Measurements from ENCODE around the gene CKS1B. TPM values are rescaled to one million over a fixed set of nuclear protein-coding genes. Genes with fewer than 3 reads are reported as not detected.

Gene CKS1B
- 10 to 100 TPM; 45.8 to 80.8 (median 62.6) TPM for polyA plus RNA-seq (ENCODE audit: insufficient read length in 10 of 10)
- long read RNA-seq, donor 1, transcript CKS1B-201 (3 exons, 759 nt), result major isoform, 45 of 48 reads
- long read RNA-seq, donor 1, partial matches to known transcripts, result 0 of 48 reads
- long read RNA-seq, donor 1, other reads (novel, unspliced or antisense), result 0 of 48 reads
- long read RNA-seq, donor 2, transcript CKS1B-201 (3 exons, 759 nt), result major isoform, 32 of 34 reads
- long read RNA-seq, donor 2, partial matches to known transcripts, result 0 of 34 reads
- long read RNA-seq, donor 2, other reads (novel, unspliced or antisense), result 0 of 34 reads
- long read RNA-seq, donor 3, result 0 reads
- long read RNA-seq, donor 4, transcript CKS1B-201 (3 exons, 759 nt), result major isoform, 42 of 44 reads
- long read RNA-seq, donor 4, partial matches to known transcripts, result 0 of 44 reads
- long read RNA-seq, donor 4, other reads (novel, unspliced or antisense), result 0 of 44 reads
- long read RNA-seq, donor 5, transcript CKS1B-201 (3 exons, 759 nt), result major isoform, 47 of 50 reads
- long read RNA-seq, donor 5, partial matches to known transcripts, result 0 of 50 reads
- long read RNA-seq, donor 5, other reads (novel, unspliced or antisense), result 0 of 50 reads
- long read RNA-seq, donor 6, transcript CKS1B-201 (3 exons, 759 nt), result major isoform, 49 of 50 reads
- long read RNA-seq, donor 6, partial matches to known transcripts, result 0 of 50 reads
- long read RNA-seq, donor 6, other reads (novel, unspliced or antisense), result 0 of 50 reads
- long read RNA-seq, donor 7, transcript CKS1B-201 (3 exons, 759 nt), result major isoform, 34 of 35 reads
- long read RNA-seq, donor 7, partial matches to known transcripts, result 0 of 35 reads
- long read RNA-seq, donor 7, other reads (novel, unspliced or antisense), result 0 of 35 reads
- long read RNA-seq, donor 8, transcript CKS1B-201 (3 exons, 759 nt), result major isoform, 43 of 45 reads
- long read RNA-seq, donor 8, partial matches to known transcripts, result 0 of 45 reads
- long read RNA-seq, donor 8, other reads (novel, unspliced or antisense), result 0 of 45 reads
- long read RNA-seq, donor 9, partial matches to known transcripts, result 0 of 2 reads
- long read RNA-seq, donor 9, other reads (novel, unspliced or antisense), result 0 of 2 reads

DNA sequence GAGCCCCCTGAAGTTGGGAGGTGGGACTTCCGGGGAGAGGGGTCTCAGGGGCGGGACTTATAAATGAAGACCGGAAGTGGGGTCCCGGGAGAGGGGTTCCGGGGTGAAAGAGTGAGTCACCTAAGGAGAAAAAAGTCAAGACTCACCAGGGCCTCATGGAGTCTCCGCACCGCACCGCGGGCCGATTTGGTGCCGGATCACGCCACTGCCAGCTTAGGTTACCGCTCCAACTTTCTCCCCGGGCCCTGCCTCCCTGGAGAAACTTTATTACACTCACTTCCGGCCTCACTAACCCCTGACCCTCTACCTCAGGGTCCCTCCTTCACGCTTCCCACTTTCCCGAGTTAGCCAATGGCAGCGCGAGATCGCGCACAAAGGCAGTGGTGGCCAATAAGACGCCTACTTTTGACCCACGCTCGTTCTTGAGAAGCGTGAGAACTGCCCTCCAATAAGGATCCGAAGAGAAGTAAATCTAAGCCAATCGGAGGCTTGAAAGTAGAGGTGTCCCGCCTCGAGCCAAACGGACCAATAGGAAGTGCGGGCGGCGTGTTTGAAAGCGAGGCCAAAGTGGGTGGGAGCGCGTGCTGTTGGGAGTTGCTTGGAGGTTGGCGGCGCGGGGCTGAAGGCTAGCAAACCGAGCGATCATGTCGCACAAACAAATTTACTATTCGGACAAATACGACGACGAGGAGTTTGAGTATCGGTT, at the start of gene CKS1B:
Gene CKS1B, plus strand, starts transcription at position 580 of the 706 bp plus-strand sequence. Its CDS starts 65 bp downstream, at position 645.
- peak; percentile 99 to 100 (median 100) for DNase-seq

DNA sequence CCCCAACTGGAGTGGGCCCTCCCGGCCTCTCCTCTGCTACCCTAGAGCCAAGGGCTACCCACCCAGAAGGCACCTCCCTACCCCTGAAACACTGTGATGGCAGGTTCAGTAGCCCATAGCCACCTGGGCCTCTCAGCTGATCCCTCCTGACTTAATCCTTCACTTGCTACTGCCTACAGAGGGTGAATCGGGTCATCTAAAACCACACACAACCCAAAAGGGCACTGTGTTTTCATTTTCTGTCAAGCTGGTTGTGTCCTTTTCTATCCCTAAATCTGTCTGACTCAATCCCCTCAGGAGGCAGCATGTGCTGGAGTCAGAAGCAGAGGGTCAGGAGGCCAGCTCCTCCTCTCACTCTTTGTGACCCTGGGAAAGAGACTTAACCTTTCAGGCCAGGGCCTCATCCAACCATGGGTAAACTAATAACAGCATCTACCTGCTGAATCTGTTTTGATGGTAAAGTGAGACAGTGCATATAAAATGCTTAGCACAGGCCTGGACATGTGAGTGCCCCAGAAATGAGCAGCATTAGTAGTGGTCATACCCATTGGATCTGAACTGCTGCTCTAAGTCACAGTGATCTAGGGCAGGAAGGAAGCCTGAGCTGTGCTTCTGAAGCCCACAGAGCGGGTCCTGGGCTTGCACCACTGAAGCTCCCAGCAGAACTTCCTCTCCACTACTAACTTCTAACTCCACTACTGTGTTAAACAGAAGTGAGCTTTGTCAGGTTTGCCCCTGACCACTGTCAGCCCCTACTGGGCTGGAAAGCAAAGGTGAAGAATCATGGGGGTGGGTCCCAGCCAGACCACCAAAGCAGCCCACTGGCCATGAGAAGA, 48.9 kb upstream of the CKS1B start:
- no peak for DNase-seq

DNA sequence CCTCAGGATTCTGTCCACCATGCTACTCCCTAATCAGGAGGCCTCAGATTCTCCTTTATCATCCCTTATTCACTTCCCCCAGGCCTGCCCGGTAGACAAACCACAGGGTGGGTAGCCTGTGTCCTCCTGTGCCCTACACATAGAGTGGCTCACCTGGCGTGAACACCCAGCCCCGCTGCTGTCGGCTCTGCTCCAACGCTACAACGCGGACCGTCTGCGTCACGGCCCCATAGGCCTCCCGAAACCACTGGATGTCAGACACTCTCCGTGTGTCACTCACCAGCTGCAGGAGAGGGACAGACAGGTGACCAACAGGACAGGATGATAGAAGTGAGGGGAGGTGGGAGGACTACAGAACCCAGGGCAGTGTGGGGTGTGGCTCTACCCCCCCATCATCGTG, 48.3 kb upstream of the CKS1B start:
- no peak for DNase-seq

DNA sequence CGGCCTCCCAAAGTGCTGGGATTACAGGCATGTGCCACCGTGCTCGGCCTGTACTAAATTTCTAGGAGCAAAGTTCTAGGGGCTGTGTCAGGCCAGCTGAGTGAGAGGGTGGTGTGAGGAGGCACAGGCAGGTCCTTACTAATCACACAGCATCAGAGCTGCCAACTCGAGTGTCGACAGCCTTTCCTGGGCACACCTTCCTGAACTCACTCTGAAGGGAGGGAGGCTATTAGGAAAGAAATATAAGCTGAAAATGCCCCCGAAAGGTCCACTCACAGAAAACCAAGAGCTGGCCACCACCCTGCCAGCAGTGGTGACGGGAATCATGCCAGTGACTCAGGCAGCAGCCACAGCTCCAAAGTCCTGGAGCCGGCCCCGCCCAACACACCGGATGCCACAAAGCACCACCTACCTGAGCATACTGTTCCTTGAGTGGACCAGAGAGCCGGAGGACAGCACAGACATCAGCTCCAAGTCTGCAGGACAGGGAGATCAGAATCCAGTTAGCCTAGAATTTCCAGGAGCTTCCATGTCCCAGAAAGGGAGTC, 42.5 kb upstream of the CKS1B start:
- DNase-seq, result no peak

DNA sequence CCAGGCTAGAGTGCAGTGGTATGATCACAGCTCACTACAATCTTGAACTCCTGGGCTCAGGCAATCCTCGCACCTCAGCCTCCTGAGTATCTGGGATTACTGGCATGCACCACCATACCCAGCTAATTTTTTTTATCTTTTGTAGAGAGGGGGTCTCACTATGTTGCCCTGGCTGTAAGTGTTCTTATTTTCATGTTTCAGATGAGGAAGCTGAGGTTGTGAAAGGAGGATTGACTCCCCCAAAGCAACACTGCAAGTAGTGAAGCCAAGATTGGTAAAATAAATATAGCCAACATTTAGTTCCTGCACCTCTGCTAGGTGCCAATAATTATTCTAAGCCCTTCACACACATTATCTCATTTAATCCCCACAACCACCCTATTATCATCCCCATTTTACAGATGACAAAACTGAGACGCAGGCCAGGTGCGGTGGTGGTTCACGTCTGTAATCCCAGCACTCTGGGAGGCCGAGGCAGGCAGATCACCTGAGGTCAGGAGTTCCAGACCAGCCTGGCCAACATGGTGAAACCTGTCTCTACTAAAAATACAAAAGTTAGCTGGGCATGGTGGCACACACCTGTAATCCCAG, 40.0 kb upstream of the CKS1B start:
- DNase-seq, result no peak

DNA sequence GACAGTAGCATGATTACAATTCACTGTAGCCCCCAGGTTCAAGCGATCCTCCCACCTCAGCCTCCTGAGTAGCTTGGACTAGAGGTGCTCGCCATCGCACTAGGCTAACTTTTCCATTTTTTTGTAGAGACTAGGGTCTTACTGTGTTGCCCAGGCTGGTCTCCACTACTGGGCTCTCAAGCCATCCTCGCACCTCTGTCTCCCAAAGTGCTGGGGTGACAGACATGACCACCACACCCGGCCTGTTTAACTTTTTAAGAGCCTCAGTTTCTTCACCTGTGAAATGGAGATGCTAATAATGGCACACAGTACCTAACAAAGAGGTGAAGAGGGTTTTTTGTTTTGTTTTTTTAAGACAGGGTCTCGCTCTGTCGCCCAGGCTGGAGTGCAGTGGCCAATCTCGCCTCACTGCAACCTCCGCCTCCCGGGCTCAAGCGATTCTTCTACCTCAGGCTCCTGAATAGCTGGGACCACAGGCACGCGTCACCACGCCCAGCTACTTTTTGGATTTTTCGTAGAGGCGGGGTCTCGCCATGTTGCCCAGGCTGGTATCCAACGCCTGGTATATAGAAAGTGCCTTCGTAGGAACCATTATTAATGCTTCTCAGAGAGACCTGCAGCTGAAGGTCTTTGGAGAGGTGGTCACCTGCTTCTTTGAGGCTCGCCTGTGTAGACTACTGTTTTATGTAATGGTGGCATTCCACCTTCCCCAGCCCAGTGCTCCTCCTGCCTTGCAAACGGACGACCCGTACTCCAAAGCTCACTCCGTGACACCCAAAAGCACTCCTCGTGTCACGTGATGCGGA, 38.5 kb upstream of the CKS1B start:
- DNase-seq, result no peak

DNA sequence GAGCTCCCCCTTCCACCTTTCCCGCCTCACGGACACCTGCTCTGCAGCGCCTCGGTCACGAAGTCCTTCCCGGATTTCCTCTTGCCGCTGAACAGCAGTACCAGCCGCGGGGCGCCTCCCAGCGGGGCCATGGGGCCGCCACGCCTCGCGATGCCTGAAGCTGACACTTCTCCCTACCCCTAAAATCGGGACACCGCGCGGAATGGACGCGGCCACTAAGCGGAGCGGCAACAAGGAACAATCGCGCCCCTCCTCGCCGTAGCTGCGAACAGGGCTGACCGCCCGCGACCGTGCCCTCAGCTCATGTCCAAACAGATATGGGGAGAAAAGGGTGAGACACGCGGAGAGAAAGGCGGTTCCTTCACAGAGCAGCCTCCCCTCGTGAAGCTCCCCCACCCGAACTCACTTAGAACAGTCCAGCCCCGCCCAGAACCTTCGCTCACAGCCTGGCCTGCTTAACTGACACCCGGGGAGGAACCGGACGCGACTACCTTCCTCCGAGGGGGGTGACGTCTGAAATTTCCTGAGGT, 37.9 kb upstream of the CKS1B start, which contains the start of gene PMVK:
Gene PMVK, minus strand, starts transcription at position 165 of the 530 bp plus-strand sequence. Its CDS starts 34 bp downstream, at position 131.
- peak; percentile 96 to 99 (median 97) for DNase-seq

DNA sequence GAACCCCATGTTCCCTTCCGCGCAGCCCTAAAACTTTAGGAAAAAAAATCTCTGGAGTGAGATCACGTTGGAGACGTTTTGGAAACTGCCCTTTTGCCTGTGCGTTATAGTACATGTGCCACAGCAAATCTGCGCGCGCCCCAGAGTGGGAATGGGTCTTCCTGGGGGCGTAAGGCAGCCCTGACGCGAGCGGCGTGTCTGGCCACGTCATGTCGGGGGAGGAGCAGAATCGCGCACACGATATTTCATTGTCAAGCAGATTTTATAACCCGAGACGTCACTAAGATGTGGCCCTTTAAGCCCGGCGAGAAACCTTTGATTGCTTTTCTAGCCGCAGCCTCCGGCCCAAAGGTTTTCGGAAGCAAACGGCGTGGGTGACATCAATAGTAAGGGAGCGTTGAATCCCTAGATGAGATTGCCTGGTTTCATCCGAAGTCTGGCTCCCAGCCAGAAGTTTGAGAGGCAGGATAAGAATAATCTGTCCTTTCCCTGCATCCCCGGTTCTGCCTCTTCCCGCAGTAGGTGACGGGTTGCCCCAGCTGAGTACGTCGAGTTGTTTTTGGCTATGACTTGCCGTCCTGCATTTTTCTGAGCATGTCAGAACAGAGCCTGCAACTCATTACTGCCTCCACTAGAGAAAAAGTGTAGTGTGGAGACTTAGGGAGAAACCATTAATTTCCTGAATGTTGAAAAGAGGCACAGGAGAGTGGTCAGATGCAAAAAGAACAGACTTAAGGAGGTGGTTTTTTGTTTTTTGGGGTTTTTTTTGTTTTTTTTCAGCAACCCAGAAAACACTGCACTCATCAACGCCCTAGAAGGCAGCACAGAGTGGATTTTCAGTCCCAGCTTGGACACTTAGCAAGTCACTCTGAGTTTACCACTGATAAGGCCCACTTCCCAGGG, 37.1 kb upstream of the CKS1B start:
- peak; percentile 95 to 99 (median 97) for DNase-seq

DNA sequence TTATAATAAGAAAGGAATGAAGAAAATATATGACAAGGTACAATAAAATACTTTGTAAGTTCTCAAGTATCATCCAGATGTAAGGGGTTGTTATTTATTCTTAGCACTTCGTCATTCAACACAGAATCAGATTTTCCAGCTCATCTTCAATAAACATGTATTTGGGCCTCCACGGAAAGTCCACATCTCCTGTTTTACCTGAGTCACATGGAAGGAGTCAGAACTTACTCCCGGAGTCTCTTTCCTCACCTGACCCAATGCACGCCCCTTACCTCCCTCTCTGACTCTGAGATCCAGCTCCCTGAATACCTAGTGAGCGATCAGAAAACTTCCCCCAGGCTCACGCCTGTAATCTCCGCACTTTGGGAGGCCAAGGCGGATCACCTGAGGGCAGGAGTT, 36.5 kb upstream of the CKS1B start:
- no peak for DNase-seq

DNA sequence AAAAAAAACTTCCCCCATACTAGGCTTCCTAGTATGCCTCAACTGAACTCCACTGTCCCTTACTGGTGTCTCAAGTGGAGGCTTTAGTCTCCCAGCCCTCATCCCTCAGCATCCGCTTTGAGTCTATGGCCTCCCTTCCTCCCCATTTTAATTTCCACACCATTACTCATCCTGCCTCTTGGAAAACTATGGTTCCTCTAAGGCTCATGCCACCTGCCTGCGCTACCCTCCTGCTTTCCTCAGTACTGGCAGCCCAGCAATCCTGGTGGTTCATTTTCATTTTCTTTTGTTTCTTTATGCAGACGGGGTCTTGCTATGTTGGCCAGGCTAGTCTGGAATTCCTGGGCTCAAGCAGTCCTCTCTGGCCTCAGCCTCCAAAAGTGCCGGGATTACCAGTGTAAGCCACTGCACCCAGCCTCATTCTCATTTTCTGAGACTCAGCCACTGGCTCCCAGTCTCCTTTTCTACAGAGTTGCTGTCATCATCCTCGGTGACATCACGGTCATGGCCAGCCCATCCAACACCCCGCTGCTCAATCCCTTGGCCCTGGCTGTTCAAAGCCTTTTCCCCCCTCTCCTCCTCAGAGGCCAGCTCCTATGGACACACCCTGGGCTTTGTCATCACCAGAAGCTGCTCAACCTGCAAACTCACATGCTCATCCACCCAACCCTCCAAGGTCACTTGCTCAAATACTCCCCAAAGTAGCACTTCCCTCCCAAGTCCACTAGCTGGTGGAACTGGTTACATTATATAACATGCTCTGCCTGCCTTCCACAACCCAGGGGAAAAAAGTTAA, 35.7 kb upstream of the CKS1B start:
- no peak for DNase-seq

DNA sequence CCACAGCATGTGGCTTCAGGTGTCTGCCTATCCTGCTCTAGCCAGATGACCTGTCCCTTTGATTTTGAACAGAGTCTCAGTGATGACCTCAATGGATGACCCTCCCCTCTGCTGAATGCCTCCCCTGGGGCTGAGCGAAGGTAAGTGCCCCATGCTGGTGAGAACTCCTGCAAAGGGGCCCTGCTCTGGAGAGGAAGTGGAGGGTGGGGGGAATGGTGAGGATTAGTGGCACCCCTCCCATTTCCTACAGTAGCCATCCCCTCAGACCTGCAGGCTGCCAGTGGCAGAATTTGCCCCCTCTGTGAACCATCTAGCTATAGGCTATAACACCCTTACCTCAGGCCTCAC, 34.3 kb upstream of the CKS1B start:
- DNase-seq, result no peak

DNA sequence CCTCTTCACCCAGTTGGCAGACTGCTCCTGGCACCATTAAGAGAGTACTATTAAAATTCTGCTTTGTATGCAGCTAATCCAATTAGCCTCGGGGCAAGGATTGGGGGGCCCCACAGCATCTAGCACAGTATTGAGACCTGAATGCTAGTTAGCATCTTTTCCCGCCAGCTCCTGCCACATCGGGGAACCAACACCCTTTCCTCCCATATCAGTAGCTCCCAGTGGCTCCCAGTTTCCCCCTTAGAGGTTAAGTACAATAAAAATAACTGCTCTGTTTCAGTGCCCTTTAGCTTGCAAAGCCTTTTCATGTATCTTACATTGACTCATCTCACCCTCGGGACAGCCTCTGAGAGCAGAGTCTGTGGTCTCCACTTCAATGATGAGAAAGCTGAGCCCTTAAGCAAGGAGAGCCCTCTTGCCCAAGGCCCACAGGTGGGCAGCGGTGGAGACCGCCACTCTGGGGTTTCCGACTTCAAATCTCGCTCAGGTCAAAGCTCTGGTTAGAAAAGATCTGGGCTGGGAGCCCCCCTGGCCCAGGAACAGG, 33.8 kb upstream of the CKS1B start:
- no peak for DNase-seq

DNA sequence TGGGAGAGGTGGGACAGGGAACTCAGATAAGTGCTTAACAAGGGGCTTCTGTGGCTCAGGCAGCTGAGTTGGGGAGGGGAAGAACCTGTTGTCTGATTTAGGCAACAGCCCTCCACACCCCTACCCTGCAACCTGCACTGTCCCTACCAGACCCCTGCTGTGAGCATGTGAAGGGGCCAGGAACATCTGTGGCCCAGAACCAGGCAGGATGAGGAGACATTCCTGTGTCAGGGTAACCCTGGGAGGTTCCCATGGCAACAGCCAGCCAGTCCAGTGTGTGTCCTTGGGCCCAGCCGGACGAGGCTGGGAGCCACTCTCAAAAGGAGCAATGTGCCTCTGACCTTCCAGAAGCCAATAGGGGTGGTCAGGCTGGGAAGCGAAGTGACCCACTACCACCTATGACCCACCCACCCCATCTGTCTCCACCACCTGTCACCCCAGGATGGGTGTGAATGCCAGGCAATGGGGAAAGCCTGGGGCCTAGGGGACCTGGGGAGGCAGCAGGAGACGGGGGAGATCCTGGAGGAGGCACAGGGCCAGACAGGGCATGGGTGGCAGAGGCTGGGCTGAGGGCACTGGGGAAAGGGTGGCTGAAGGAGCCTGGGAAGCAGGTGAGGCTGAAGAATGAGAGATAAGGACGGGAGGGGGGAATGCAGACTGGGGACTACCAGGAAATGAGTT, 33.0 kb upstream of the CKS1B start:
- DNase-seq, result no peak

DNA sequence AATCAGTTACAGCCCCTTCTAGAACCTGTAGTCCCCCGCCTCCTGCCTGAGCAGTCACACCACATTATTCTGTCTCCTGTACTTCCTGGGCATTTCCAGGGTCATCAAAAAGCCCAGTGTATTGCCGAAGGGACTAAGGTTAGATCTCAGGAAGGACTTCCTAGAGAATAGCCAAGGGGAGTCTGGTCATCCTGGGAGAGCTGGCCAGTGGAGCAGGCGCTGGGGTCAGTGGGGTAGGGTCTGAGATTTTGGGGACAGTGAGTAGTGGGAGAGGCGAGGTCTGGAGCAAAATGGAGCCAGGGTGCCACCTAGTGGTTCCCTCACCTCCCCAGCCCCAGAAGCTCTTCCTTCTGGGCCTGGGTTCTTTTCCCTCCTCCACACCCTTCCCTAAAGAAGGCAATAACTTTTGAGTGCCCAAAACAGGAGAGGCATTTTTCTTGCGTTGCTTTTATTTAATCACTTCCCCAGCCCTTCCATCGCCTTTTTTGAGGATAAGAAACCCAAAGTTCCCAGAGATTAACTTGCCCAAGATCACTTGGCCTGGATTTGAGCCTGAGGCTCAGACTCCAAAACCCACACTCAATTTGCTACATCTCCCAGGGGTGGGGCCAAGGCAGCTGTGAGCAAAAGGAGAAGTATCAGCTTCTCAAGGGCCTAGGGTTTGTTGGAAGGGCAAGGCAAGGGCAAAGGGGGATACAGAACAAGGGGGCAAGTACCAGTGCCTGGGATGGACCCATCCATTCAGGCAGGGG, 30.7 kb upstream of the CKS1B start:
- peak in 2 of 3 donors; percentile 42 to 65 for DNase-seq

Data from muscle of back (tissue), 13 donors.